ENCODE measurements around the gene LRRC59.

Gene LRRC59

DNA sequence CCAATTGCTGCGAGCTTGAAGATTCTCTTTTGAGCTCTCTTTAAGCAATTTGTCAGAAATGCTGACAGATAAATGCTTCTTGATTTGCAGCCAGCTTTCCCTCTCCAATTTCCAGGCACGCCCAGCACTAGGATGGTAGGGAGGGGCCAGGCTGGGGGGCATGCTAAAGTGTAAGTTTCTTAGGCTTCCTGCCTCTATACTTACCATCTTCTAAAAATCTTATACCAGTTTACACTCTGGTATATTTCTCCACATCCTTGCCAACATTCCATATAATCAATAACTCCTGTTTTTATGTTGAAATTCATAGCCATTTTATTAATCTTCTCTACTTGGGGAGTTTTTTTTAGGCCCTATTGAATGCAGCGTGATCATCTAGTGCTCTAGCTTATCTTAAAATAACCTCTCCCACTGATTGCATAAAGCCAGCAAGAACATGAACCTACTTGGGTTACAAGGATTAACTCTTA is 46.2 kb upstream of the LRRC59 start:
- Histone ChIP-seq H3K27ac (replicated peaks) (no peak overlapping the region), H3K27me3 (ENCODE audit: insufficient read depth, poor library complexity, severe bottlenecking) (no peaks in the 10 kb centered on the region), H3K4me3 (replicated peaks; ENCODE audit: insufficient read depth, low read length) (no peak overlapping the region)
- TF ChIP-seq, protein P1, sequence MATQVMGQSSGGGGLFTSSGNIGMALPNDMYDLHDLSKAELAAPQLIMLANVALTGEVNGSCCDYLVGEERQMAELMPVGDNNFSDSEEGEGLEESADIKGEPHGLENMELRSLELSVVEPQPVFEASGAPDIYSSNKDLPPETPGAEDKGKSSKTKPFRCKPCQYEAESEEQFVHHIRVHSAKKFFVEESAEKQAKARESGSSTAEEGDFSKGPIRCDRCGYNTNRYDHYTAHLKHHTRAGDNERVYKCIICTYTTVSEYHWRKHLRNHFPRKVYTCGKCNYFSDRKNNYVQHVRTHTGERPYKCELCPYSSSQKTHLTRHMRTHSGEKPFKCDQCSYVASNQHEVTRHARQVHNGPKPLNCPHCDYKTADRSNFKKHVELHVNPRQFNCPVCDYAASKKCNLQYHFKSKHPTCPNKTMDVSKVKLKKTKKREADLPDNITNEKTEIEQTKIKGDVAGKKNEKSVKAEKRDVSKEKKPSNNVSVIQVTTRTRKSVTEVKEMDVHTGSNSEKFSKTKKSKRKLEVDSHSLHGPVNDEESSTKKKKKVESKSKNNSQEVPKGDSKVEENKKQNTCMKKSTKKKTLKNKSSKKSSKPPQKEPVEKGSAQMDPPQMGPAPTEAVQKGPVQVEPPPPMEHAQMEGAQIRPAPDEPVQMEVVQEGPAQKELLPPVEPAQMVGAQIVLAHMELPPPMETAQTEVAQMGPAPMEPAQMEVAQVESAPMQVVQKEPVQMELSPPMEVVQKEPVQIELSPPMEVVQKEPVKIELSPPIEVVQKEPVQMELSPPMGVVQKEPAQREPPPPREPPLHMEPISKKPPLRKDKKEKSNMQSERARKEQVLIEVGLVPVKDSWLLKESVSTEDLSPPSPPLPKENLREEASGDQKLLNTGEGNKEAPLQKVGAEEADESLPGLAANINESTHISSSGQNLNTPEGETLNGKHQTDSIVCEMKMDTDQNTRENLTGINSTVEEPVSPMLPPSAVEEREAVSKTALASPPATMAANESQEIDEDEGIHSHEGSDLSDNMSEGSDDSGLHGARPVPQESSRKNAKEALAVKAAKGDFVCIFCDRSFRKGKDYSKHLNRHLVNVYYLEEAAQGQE (IDR thresholded peaks at IDR 0.05; ENCODE audit: insufficient replicate concordance, low read depth): no peak
- TF ChIP-seq GABPA (IDR thresholded peaks at IDR 0.05; ENCODE audit: low read depth): no peak
- TF ChIP-seq, protein P2, sequence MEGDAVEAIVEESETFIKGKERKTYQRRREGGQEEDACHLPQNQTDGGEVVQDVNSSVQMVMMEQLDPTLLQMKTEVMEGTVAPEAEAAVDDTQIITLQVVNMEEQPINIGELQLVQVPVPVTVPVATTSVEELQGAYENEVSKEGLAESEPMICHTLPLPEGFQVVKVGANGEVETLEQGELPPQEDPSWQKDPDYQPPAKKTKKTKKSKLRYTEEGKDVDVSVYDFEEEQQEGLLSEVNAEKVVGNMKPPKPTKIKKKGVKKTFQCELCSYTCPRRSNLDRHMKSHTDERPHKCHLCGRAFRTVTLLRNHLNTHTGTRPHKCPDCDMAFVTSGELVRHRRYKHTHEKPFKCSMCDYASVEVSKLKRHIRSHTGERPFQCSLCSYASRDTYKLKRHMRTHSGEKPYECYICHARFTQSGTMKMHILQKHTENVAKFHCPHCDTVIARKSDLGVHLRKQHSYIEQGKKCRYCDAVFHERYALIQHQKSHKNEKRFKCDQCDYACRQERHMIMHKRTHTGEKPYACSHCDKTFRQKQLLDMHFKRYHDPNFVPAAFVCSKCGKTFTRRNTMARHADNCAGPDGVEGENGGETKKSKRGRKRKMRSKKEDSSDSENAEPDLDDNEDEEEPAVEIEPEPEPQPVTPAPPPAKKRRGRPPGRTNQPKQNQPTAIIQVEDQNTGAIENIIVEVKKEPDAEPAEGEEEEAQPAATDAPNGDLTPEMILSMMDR (IDR thresholded peaks at IDR 0.05; ENCODE audit: insufficient read depth, low read length): no peak
- no peak for TF ChIP-seq POLR2AphosphoS5 (IDR thresholded peaks at IDR 0.05; ENCODE audit: low read depth)
- TF ChIP-seq SPI1 (IDR thresholded peaks at IDR 0.05; ENCODE audit: borderline replicate concordance, low read depth): no peak
- no peak for DNase-seq (ENCODE audit: low read depth in 1 of 2, low spot score in 1 of 2)

DNA sequence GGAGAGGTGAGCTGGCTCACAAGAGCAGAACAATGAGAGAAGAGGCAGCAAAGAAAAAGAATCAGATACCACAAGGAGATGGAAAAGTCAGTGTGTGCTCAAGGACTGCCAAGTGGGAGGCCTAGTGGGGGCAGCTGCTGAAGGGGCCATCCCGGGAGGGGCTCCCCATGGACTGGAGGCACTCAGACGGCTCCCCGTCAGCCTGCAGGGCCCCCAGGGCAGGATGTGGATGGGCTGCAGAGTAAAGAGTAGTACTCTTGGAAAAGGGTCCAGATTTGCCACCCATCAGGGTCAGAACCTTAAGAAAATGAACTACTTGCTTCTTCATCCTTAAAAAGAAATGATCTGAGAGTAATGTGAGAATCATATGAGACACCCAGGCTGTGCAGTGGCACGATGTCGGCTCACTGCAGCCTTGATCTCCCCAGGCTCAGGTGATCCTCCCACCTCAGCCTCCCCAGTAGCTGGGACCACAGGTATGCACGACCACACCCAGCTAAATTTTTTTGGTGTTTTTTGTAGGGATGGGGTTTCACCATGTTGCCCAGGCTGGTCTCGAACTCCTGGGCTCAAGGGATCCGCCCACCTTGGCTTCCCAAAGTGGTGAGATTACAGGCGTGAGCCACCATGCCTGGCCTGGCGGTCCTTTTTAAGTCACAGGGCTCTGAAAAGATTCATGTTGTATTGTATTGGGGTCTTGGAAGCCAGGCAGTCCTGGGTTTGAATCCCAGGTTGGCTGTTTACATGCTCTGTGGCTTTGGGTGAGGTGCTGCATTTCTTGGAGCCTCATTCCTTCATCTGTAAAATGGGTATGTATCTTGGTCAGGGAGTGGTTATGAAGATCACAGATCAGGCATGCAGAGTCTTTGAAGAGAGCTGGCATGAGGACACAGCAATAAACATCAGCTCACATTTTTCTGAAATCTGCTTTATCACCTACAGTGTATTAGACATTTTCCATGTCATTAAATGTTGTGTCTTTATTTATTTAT is 43.8 kb upstream of the LRRC59 start:
- no peak for DNase-seq (ENCODE audit: low read depth in 1 of 2, low spot score in 1 of 2)
- Histone ChIP-seq H3K27ac (replicated peaks) (no peak overlapping the region), H3K27me3 (ENCODE audit: insufficient read depth, poor library complexity, severe bottlenecking) (no peaks in the 10 kb centered on the region), H3K4me3 (replicated peaks; ENCODE audit: insufficient read depth, low read length) (no peak overlapping the region)
- TF ChIP-seq POLR2AphosphoS5 (IDR thresholded peaks at IDR 0.05; ENCODE audit: low read depth): no peak
- TF ChIP-seq, protein P2 (IDR thresholded peaks at IDR 0.05; ENCODE audit: insufficient read depth, low read length): no peak
- TF ChIP-seq, protein P1 (IDR thresholded peaks at IDR 0.05; ENCODE audit: insufficient replicate concordance, low read depth): no peak
- no peak for TF ChIP-seq SPI1 (IDR thresholded peaks at IDR 0.05; ENCODE audit: borderline replicate concordance, low read depth)
- TF ChIP-seq GABPA (IDR thresholded peaks at IDR 0.05; ENCODE audit: low read depth): no peak

DNA sequence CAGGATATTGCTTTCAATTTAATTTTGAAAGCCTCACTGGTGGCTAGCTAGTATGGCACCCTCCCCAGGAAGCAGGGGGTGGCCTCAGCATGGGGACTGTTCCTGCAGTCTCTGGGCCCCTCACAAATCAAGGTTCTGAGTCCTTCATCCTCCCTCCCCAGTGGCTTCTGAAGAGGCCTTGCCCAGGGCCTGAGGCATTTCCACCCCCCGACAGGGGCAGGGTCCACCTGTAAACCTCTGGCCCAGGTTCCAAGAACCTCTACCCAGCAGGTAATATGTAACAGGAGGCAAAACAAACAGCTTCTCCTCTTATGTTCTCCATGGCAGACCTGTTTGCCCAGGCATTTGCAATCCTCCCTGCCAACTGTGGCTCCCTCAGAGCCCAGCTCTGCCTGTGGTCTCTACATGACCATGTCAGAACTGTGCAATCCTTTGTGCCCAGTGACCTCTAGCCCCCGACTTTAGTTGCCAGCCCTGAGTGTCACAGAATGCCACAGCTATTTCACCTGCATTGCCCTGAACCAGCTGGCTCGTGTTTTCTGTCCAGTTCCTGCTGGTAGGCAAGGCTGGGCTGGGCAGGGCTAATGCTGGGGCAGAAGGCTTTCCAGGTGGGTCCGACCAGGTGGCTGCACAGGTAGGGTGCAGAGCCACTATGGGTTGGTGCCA is 43.0 kb upstream of the LRRC59 start:
- no peak overlapping the region for H3K27ac ChIP-seq (replicated peaks)
- H3K4me3 ChIP-seq (replicated peaks; ENCODE audit: insufficient read depth, low read length): no peak overlapping the region
- H3K27me3 ChIP-seq (ENCODE audit: insufficient read depth, poor library complexity, severe bottlenecking): no peaks in the 10 kb centered on the region
- DNase-seq (ENCODE audit: low read depth in 1 of 2, low spot score in 1 of 2): no peak
- TF ChIP-seq POLR2AphosphoS5 (IDR thresholded peaks at IDR 0.05; ENCODE audit: low read depth): no peak
- TF ChIP-seq, protein P1 (IDR thresholded peaks at IDR 0.05; ENCODE audit: insufficient replicate concordance, low read depth): no peak

Measured in HL-60 (cell line).